Measurements from ENCODE around the gene OPA1. TPM values are rescaled to one million over a fixed set of nuclear protein-coding genes. Genes with fewer than 3 reads are reported as not detected.

Gene OPA1
- total and polyA plus RNA-seq, 2 of the 13 experiments (the other 11 are each of a cell fraction or from before 2014, with no cell fraction given): 26.7 to 78.5 TPM

- TF ChIP-seq LRRFIP1 (CRISPR knock-in tag; conservative IDR thresholded peaks at IDR 0.05) (no peak), SRSF1 (optimal IDR thresholded peaks at IDR 0.05; ENCODE audit: low read depth, low read length) (no peak), CHCHD3 (CRISPR knock-in tag; IDR thresholded peaks at IDR 0.05) (no peak), ZNF333 (CRISPR knock-in tag; IDR thresholded peaks at IDR 0.05; ENCODE audit: borderline replicate concordance) (no peak), ZBTB1 (CRISPR knock-in tag; IDR thresholded peaks at IDR 0.05; ENCODE audit: borderline replicate concordance) (no peak), GTF2F1 (IDR thresholded peaks at IDR 0.05; ENCODE audit: low read length) (no peak), ZNF318 (CRISPR knock-in tag; IDR thresholded peaks at IDR 0.05) (0 out of 2 replicates have a peak, but pooled peaks have one; percentile 67), ISL2 (CRISPR knock-in tag; IDR thresholded peaks at IDR 0.05) (peak; percentile 91), HMG20A (CRISPR knock-in tag; IDR thresholded peaks at IDR 0.05; ENCODE audit: borderline replicate concordance) (peak; percentile 73; the same call in 1 of the 2 replicates), SMARCE1 (IDR thresholded peaks at IDR 0.05; ENCODE audit: borderline replicate concordance) (no peak), SIX4 (CRISPR knock-in tag; IDR thresholded peaks at IDR 0.05) (peak; percentile 91), DBP (CRISPR knock-in tag; IDR thresholded peaks at IDR 0.05; ENCODE audit: not compliant biosample characterization) (no peak), GLI4 (CRISPR knock-in tag; IDR thresholded peaks at IDR 0.05; ENCODE audit: borderline replicate concordance) (no peak), MED8 (CRISPR knock-in tag; IDR thresholded peaks at IDR 0.05; ENCODE audit: insufficient replicate concordance) (peak; percentile 49), ZNF781 (CRISPR knock-in tag; IDR thresholded peaks at IDR 0.05; ENCODE audit: borderline replicate concordance, not compliant biosample characterization) (no peak), PLSCR1 (CRISPR knock-in tag; IDR thresholded peaks at IDR 0.05; ENCODE audit: borderline replicate concordance) (no peak)
Measured at GRCh38 chr3:193744048-193744821, 151.2 kb downstream of the OPA1 start (continued).
